CD4-positive, alpha-beta T cell (primary cell): Measurements from ENCODE around the gene CDC37L1. TPM values are rescaled to one million over a fixed set of nuclear protein-coding genes. Genes with fewer than 3 reads are reported as not detected.
A peak's percentile ranks its signal among the peaks of the same experiment; 100 is the strongest.

Source experiments
- ATAC-seq: fragments of 200-7000 bp; cut with Tn5 transposase; one replicate; pipeline ENCODE4 v1.10.0; 2022; ENCODE audit warnings: mild to moderate bottlenecking; ENCODE audit not compliant: poor library complexity
- CTCF ChIA-PET: fragments of 350-600 bp; sonication (Branson Sonifier 250); formaldehyde crosslinking; loops from one replicate; lab custom pipeline; 2021; ENCODE audit warnings: antibody characterized with exemption, inconsistent platforms; lab: Charles Lee
- POLR2A ChIA-PET: fragments of 350-600 bp; sonication (Branson Sonifier 250); formaldehyde crosslinking; loops from one replicate; lab custom pipeline; 2021; ENCODE audit warnings: antibody characterized with exemption, inconsistent platforms; lab: Charles Lee
- DNase-seq, 14 experiments: peaks; one replicate each; pipeline ENCODE4 v3.0.0-alpha.2; 2013 to 2020; ENCODE audit warnings: mixed read lengths in 2 of 14
- H3K27ac ChIP-seq, 2 donors: one replicate each; pipeline versions ENCODE4 v1.5.1 to v1.7.0; 2013; ENCODE audit warnings: low read length in 2 of 2, low read depth in 1 of 2, mild to moderate bottlenecking in 1 of 2
- H3K27me3 ChIP-seq, 2 experiments: 1 replicate in 1 of 2; 2 replicates in 1 of 2; pipeline versions ENCODE4 v1.6.1 to v1.7.0; 2013; ENCODE audit warnings: low read length in 2 of 2, control low read depth in 1 of 2, mild to moderate bottlenecking in 1 of 2, moderate library complexity in 1 of 2; ENCODE audit not compliant: insufficient read depth in 2 of 2, control insufficient read depth in 1 of 2
- H3K36me3 ChIP-seq: one replicate; pipeline ENCODE4 v1.6.1; 2013; ENCODE audit warnings: low read length, control low read depth; ENCODE audit not compliant: insufficient read depth
- H3K4me1 ChIP-seq: one replicate; pipeline ENCODE4 v1.6.1; 2013; ENCODE audit warnings: low read length, control low read depth; ENCODE audit not compliant: insufficient read depth
- H3K4me3 ChIP-seq: one replicate; pipeline ENCODE4 v1.5.1; 2013; ENCODE audit warnings: mild to moderate bottlenecking, low read length, moderate library complexity
- H3K9me3 ChIP-seq, 2 experiments: 1 replicate in 1 of 2; 2 replicates in 1 of 2; pipeline versions ENCODE4 v1.6.1 to v1.7.0; 2013; ENCODE audit warnings: low read length in 2 of 2, mild to moderate bottlenecking in 2 of 2, control low read depth in 1 of 2, moderate library complexity in 1 of 2; ENCODE audit not compliant: control insufficient read depth in 1 of 2, insufficient read depth in 1 of 2
- H3K27ac Mint-ChIP-seq: one replicate; pipeline ENCODE4 v1.8.0; 2020; ENCODE audit warnings: mixed read lengths
- H3K27me3 Mint-ChIP-seq: one replicate; pipeline ENCODE4 v1.8.0; 2021; ENCODE audit warnings: mixed read lengths
- H3K36me3 Mint-ChIP-seq: one replicate; pipeline ENCODE4 v1.8.0; 2021; ENCODE audit warnings: low read depth, mixed read lengths
- H3K4me1 Mint-ChIP-seq: one replicate; pipeline ENCODE4 v1.8.0; 2021; ENCODE audit warnings: low read depth, mixed read lengths
- H3K4me3 Mint-ChIP-seq: one replicate; pipeline ENCODE4 v1.8.0; 2020; ENCODE audit warnings: mild to moderate bottlenecking, mixed read lengths
- H3K9me3 Mint-ChIP-seq: one replicate; pipeline ENCODE4 v1.8.0; 2020; ENCODE audit warnings: mixed read lengths
- CTCF ChIP-seq: fragments of 200-600 bp; IDR thresholded peaks from one replicate; pipeline ENCODE4 v1.8.0; 2022; ENCODE audit warnings: antibody characterized with exemption, mild to moderate bottlenecking
- intact Hi-C, 2 experiments: fragments of 100-400 bp; cut with DNase I in 1 of 2; cut with micrococcal nuclease in 1 of 2; formaldehyde crosslinking; loops; one replicate each; pipeline versions ENCODE4 v1.15.1 to v1.9.0; 2023 to 2025; cut with DNase I, micrococcal nuclease
- total RNA-seq, 174 experiments: library from RNA in 2 of 174; stranded (reverse) in 2 of 174; gene quantifications; one replicate each; pipeline ENCODE4 v1.2.3 and lab custom pipeline; 2021 to 2026

CDC37L1 gene
- total RNA-seq, 2 experiments from 2014 or later, result 49.1 to 53.4 TPM

- DNase-seq (no peak), ATAC-seq (no peak)
- no peaks in the 10 kb centered on the region for H3K27me3 ChIP-seq
- intact Hi-C loops, result no loop called here
- no peaks in the 10 kb centered on the region for H3K9me3 Mint-ChIP-seq
- H3K4me3 ChIP-seq, result no peak overlapping the region
- no peaks in the 10 kb centered on the region for H3K27me3 Mint-ChIP-seq
- H3K27ac ChIP-seq, result no peak overlapping the region
- peak overlapping the region; percentile 71 for H3K27ac Mint-ChIP-seq
- peaks cover 84% of the 10 kb centered on the region for H3K36me3 Mint-ChIP-seq
- no peaks in the 10 kb centered on the region for H3K9me3 ChIP-seq
- H3K4me1 ChIP-seq, result no peaks in the 10 kb centered on the region
- H3K4me3 Mint-ChIP-seq, result no peak overlapping the region
- ChIA-PET CTCF (interaction anchor here (1.7 kb wide), 1 partner anchor 37 kb away, joined by 4 read pairs; the partner anchor contains the start of gene AK3), POLR2A (interaction anchor here (0.6 kb wide), 1 partner anchor 25 kb away, joined by 3 read pairs; the partner anchor contains the start of gene CDC37L1)
- peaks cover 49% of the 10 kb centered on the region for H3K36me3 ChIP-seq
- no peak for TF ChIP-seq CTCF
- peaks cover 11% of the 10 kb centered on the region for H3K4me1 Mint-ChIP-seq
These were observed 24.8 kb downstream of the CDC37L1 start for GRCh38 chr9:4704129-4704528.

GRCh38 chr9:4706021-4706420, 26.7 kb downstream of the CDC37L1 start:
- ATAC-seq (no peak), DNase-seq (no peak)
- Histone ChIP-seq H3K4me1 (no peaks in the 10 kb centered on the region), H3K36me3 (peaks cover 42% of the 10 kb centered on the region), H3K27me3 (no peaks in the 10 kb centered on the region), H3K27ac (no peak overlapping the region), H3K4me3 (no peak overlapping the region), H3K9me3 (no peaks in the 10 kb centered on the region)
- Mint-ChIP-seq H3K27me3 (no peaks in the 10 kb centered on the region), H3K27ac (peak overlapping the region; percentile 14), H3K9me3 (no peaks in the 10 kb centered on the region), H3K4me3 (no peak overlapping the region), H3K4me1 (peaks cover 8% of the 10 kb centered on the region), H3K36me3 (peaks cover 77% of the 10 kb centered on the region)
- TF ChIP-seq CTCF, result no peak
- ChIA-PET CTCF (no interaction called here), POLR2A (no interaction called here)
- intact Hi-C loops, result no loop called here

GRCh38 chr9:4706971-4707622, 27.7 kb downstream of the CDC37L1 start:
- Mint-ChIP-seq H3K4me3 (no peak overlapping the region), H3K27ac (peak overlapping the region; percentile 62), H3K27me3 (no peaks in the 10 kb centered on the region), H3K4me1 (no peaks in the 10 kb centered on the region), H3K36me3 (peaks cover 77% of the 10 kb centered on the region), H3K9me3 (no peaks in the 10 kb centered on the region)
- Histone ChIP-seq H3K27ac (no peak overlapping the region), H3K4me1 (no peaks in the 10 kb centered on the region), H3K27me3 (no peaks in the 10 kb centered on the region), H3K4me3 (no peak overlapping the region), H3K9me3 (no peaks in the 10 kb centered on the region), H3K36me3 (peaks cover 32% of the 10 kb centered on the region)
- ChIA-PET POLR2A (interaction anchor here (1.1 kb wide), 1 partner anchor 34 kb away, joined by 5 read pairs; the partner anchor contains the start of gene AK3), CTCF (no interaction called here)
- ATAC-seq, result no peak
- intact Hi-C loops, result no loop called here
- no peak for DNase-seq
- TF ChIP-seq CTCF, result no peak
